ENCODE results near the gene CCNDBP1. TPM values are rescaled to one million over a fixed set of nuclear protein-coding genes. Genes with fewer than 3 reads are reported as not detected.

Gene CCNDBP1
- total and polyA plus RNA-seq, 2 experiments from 2014 or later, result 23.9 to 33.5 TPM

DNA sequence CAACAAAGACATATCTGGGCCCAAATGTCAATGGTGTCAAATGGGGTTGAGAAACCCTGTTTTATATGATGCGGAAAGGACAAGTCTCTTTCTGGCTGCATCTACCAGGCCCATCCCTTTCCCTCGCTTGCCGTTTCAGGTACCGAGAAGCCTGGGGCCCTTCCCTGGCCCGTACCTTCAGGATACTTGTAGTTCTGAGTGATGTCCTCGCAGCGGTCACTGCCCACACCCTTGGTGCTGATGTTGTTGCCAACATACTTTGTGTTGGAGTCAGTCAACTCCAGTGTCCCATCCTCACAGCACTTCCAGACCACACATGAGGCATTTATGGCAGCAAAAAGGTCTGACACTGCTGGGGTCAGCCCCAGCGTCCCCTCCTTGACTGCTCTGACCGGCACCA, 21.8 kb downstream of the CCNDBP1 start:
- Histone ChIP-seq H3K79me2 (replicated peaks; ENCODE audit: insufficient read depth) (no peaks in the 10 kb centered on the region), H3K27me3 (ENCODE audit: insufficient read depth) (no peaks in the 10 kb centered on the region), H3K36me3 (ENCODE audit: insufficient read depth) (no peaks in the 10 kb centered on the region), H3K27ac (ENCODE audit: low read depth) (no peak overlapping the region), H3K4me1 (ENCODE audit: insufficient read depth) (no peaks in the 10 kb centered on the region), H4K20me1 (replicated peaks; ENCODE audit: insufficient read depth) (no peaks in the 10 kb centered on the region), H3K4me2 (no peak overlapping the region), H2AFZ (no peak overlapping the region), H3F3A (replicated peaks; ENCODE audit: low read depth) (no peaks in the 10 kb centered on the region), H3K4me3 (no peak overlapping the region), H3K9me2 (ENCODE audit: insufficient read depth) (no peaks in the 10 kb centered on the region)
- TF ChIP-seq, protein P1, sequence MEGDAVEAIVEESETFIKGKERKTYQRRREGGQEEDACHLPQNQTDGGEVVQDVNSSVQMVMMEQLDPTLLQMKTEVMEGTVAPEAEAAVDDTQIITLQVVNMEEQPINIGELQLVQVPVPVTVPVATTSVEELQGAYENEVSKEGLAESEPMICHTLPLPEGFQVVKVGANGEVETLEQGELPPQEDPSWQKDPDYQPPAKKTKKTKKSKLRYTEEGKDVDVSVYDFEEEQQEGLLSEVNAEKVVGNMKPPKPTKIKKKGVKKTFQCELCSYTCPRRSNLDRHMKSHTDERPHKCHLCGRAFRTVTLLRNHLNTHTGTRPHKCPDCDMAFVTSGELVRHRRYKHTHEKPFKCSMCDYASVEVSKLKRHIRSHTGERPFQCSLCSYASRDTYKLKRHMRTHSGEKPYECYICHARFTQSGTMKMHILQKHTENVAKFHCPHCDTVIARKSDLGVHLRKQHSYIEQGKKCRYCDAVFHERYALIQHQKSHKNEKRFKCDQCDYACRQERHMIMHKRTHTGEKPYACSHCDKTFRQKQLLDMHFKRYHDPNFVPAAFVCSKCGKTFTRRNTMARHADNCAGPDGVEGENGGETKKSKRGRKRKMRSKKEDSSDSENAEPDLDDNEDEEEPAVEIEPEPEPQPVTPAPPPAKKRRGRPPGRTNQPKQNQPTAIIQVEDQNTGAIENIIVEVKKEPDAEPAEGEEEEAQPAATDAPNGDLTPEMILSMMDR (conservative IDR thresholded peaks at IDR 0.05; ENCODE audit: low read depth in 2 of 2), result no peak
- TF ChIP-seq CREB1 (CRISPR knock-in tag; IDR thresholded peaks at IDR 0.05; ENCODE audit: low read depth) (no peak), ZNF114 (CRISPR knock-in tag; IDR thresholded peaks at IDR 0.05) (no peak), POLR2AphosphoS5 (IDR thresholded peaks at IDR 0.05; ENCODE audit: low read depth) (no peak), JUNB (IDR thresholded peaks at IDR 0.05; ENCODE audit: unreplicated experiment) (no peak), ZNF331 (CRISPR knock-in tag; IDR thresholded peaks at IDR 0.05; ENCODE audit: low read depth) (no peak)
- TF ChIP-seq, protein P2, sequence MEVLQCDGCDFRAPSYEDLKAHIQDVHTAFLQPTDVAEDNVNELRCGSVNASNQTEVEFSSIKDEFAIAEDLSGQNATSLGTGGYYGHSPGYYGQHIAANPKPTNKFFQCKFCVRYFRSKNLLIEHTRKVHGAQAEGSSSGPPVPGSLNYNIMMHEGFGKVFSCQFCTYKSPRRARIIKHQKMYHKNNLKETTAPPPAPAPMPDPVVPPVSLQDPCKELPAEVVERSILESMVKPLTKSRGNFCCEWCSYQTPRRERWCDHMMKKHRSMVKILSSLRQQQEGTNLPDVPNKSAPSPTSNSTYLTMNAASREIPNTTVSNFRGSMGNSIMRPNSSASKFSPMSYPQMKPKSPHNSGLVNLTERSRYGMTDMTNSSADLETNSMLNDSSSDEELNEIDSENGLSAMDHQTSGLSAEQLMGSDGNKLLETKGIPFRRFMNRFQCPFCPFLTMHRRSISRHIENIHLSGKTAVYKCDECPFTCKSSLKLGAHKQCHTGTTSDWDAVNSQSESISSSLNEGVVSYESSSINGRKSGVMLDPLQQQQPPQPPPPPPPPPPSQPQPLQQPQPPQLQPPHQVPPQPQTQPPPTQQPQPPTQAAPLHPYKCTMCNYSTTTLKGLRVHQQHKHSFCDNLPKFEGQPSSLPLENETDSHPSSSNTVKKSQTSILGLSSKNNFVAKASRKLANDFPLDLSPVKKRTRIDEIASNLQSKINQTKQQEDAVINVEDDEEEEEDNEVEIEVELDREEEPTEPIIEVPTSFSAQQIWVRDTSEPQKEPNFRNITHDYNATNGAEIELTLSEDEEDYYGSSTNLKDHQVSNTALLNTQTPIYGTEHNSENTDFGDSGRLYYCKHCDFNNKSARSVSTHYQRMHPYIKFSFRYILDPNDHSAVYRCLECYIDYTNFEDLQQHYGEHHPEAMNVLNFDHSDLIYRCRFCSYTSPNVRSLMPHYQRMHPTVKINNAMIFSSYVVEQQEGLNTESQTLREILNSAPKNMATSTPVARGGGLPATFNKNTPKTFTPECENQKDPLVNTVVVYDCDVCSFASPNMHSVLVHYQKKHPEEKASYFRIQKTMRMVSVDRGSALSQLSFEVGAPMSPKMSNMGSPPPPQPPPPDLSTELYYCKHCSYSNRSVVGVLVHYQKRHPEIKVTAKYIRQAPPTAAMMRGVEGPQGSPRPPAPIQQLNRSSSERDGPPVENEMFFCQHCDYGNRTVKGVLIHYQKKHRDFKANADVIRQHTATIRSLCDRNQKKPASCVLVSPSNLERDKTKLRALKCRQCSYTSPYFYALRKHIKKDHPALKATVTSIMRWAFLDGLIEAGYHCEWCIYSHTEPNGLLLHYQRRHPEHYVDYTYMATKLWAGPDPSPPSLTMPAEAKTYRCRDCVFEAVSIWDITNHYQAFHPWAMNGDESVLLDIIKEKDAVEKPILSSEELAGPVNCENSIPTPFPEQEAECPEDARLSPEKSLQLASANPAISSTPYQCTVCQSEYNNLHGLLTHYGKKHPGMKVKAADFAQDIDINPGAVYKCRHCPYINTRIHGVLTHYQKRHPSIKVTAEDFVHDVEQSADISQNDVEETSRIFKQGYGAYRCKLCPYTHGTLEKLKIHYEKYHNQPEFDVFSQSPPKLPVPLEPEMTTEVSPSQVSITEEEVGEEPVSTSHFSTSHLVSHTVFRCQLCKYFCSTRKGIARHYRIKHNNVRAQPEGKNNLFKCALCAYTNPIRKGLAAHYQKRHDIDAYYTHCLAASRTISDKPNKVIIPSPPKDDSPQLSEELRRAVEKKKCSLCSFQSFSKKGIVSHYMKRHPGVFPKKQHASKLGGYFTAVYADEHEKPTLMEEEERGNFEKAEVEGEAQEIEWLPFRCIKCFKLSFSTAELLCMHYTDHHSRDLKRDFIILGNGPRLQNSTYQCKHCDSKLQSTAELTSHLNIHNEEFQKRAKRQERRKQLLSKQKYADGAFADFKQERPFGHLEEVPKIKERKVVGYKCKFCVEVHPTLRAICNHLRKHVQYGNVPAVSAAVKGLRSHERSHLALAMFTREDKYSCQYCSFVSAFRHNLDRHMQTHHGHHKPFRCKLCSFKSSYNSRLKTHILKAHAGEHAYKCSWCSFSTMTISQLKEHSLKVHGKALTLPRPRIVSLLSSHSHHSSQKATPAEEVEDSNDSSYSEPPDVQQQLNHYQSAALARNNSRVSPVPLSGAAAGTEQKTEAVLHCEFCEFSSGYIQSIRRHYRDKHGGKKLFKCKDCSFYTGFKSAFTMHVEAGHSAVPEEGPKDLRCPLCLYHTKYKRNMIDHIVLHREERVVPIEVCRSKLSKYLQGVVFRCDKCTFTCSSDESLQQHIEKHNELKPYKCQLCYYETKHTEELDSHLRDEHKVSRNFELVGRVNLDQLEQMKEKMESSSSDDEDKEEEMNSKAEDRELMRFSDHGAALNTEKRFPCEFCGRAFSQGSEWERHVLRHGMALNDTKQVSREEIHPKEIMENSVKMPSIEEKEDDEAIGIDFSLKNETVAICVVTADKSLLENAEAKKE (CRISPR knock-in tag; IDR thresholded peaks at IDR 0.05), result no peak
- Mint-ChIP-seq H3K36me3 (ENCODE audit: low read depth) (no peaks in the 10 kb centered on the region), H3K4me3 (no peak overlapping the region), H3K27ac (no peak overlapping the region), H3K27me3 (ENCODE audit: insufficient read depth, low read depth, poor library complexity) (peaks cover 14% of the 10 kb centered on the region), H3K9me3 (no peaks in the 10 kb centered on the region), H3K4me1 (peaks cover 11% of the 10 kb centered on the region)
- no peak for ATAC-seq
- no peak for DNase-seq (ENCODE audit: low spot score)
